SK-N-SH (cell line): ENCODE results near the gene PLSCR1.

Source experiments
- RXRA ChIP-seq: IDR thresholded peaks from 2 replicates; pipeline ENCODE4 v1.4.0; 2012; ENCODE audit warnings: low read depth, mild to moderate bottlenecking, borderline replicate concordance
- SIN3A ChIP-seq: IDR thresholded peaks from 2 replicates; pipeline ENCODE4 v1.6.1; 2012; ENCODE audit warnings: low read depth, mild to moderate bottlenecking, low read length, moderate library complexity, borderline replicate concordance

DNA sequence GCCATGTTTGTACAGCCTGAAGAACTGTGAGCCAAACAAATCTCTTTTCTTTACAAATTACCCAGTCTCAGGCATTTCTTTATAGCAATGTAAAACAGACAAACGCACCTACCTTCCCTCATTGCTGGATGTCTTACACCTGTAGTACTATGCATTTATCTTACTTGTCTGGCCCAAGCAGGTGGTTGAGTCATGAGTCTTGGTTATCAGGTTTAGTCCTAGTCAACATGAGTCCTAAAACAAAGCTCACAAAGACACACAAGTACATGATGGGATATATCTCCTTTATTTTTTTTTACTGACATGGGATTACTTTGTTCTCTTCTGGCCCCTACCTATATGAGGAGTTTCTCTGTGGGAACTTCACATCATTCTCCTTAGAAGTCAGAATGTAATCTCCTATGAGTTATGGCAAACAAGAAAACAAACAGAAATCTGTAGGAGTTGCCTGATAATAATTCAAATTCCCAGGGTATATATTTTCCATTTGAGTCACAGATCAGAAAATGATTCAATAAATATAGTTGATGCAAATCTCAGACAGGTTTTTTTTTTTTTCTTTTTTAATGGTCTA, 41.4 kb downstream of the PLSCR1 start:
- TF ChIP-seq RXRA (no peak), SIN3A (no peak)
